B cell (primary cell): ENCODE data around the gene KCNG3.

Experiments
- EZH2 ChIP-seq: IDR thresholded peaks from 2 replicates; pipeline ENCODE4 v1.6.1; 2012; ENCODE audit warnings: borderline replicate concordance, low read depth, mild to moderate bottlenecking, moderate library complexity, low read length; ENCODE audit not compliant: insufficient read depth, poor library complexity, severe bottlenecking
- TF ChIP-seq, protein P1 (sequence below): fragments of 200-600 bp; IDR thresholded peaks from one replicate; pipeline ENCODE4 v1.8.0; 2022; ENCODE audit warnings: antibody characterized with exemption, mild to moderate bottlenecking

DNA sequence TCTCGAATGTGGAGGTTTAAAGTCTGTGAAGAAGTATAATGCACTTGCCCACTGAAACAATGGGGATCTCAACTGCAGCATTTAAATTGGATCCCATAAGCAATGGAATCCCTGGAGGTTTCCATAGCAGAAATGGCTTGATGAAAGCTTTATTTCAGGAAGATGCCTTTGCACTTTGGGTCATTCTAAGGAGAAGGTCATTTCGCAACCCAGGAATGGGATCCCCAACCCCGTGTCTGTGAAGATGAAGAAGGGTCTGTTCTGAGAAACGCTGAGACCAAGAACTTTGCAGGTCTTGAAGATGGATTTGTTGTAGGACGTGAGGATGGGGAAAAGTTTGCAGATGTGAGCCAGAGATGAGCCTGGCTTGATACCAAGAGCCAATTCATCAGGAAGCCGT, 1.8 kb upstream of the KCNG3 start:
- TF ChIP-seq, protein P1, sequence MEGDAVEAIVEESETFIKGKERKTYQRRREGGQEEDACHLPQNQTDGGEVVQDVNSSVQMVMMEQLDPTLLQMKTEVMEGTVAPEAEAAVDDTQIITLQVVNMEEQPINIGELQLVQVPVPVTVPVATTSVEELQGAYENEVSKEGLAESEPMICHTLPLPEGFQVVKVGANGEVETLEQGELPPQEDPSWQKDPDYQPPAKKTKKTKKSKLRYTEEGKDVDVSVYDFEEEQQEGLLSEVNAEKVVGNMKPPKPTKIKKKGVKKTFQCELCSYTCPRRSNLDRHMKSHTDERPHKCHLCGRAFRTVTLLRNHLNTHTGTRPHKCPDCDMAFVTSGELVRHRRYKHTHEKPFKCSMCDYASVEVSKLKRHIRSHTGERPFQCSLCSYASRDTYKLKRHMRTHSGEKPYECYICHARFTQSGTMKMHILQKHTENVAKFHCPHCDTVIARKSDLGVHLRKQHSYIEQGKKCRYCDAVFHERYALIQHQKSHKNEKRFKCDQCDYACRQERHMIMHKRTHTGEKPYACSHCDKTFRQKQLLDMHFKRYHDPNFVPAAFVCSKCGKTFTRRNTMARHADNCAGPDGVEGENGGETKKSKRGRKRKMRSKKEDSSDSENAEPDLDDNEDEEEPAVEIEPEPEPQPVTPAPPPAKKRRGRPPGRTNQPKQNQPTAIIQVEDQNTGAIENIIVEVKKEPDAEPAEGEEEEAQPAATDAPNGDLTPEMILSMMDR, result no peak
- TF ChIP-seq EZH2, result no peak
